Hepatocyte (in vitro differentiated cells): ENCODE measurements around the gene TMEM44.

Experiments
- CTCF ChIP-seq: fragments of 200-600 bp; sonication (generic); IDR thresholded peaks from 2 replicates; pipeline ENCODE4 v1.5.1; 2016; ENCODE audit warnings: antibody characterized with exemption, mild to moderate bottlenecking; ENCODE audit not compliant: poor library complexity
- EZH2 ChIP-seq: fragments of 200-600 bp; sonication (generic); IDR thresholded peaks from 2 replicates; pipeline ENCODE4 v1.6.1; 2016; ENCODE audit warnings: antibody characterized with exemption, mild to moderate bottlenecking, borderline replicate concordance
- EZH2phosphoT487 ChIP-seq: fragments of 200-600 bp; sonication (generic); IDR thresholded peaks from one replicate; pipeline ENCODE4 v1.6.1; 2018; ENCODE audit warnings: antibody characterized with exemption, mild to moderate bottlenecking, low read depth, moderate library complexity; ENCODE audit not compliant: unreplicated experiment, severe bottlenecking

- TF ChIP-seq CTCF (no peak), EZH2 (no peak), EZH2phosphoT487 (no peak)
Measured at GRCh38 chr3:194547042-194547441, 86.2 kb downstream of the TMEM44 start.
